Panc1 (cell line): ENCODE data around the gene CA10.

Source experiments
- CTCF ChIP-seq: fragments of 450-650 bp; IDR thresholded peaks from 2 replicates; pipeline ENCODE4 v1.5.1; 2017; ENCODE audit warnings: mild to moderate bottlenecking
- POLR2AphosphoS5 ChIP-seq: IDR thresholded peaks from 2 replicates; pipeline ENCODE4 v1.6.1; 2012; ENCODE audit warnings: mild to moderate bottlenecking, low read depth, low read length, moderate library complexity
- SIN3A ChIP-seq: IDR thresholded peaks from 2 replicates; pipeline ENCODE4 v1.6.1; 2012; ENCODE audit warnings: low read depth, mild to moderate bottlenecking, low read length, moderate library complexity, borderline replicate concordance; ENCODE audit not compliant: insufficient read depth
- TCF7L2 ChIP-seq: IDR thresholded peaks from 2 replicates; pipeline ENCODE4 v1.6.1; 2011; ENCODE audit warnings: mild to moderate bottlenecking, low read depth, low read length, inconsistent platforms

GRCh38 chr17:51904379-51904778, 254.1 kb downstream of the CA10 start:
- TF ChIP-seq CTCF, result no peak
- no peak for TF ChIP-seq POLR2AphosphoS5
- TF ChIP-seq SIN3A, result no peak
- no peak for TF ChIP-seq TCF7L2
